Uterus (tissue), 2 donors: ENCODE measurements around the gene DBNDD1.

ENCODE experiments used
- CTCF ChIP-seq, 4 experiments: fragments of 200-600 bp in 2 of 4; fragments of 450-650 bp in 2 of 4; sonication (generic) in 2 of 4; IDR thresholded peaks; one replicate each; pipeline ENCODE4 v1.5.1; 2016 to 2019; ENCODE audit warnings: antibody characterized with exemption in 4 of 4, mild to moderate bottlenecking in 2 of 4, moderate library complexity in 1 of 4
- POLR2A ChIP-seq, 2 donors: fragments of 450-650 bp; IDR thresholded peaks; one replicate each; pipeline ENCODE4 v1.6.1; 2016; ENCODE audit warnings: antibody characterized with exemption in 2 of 2, mild to moderate bottlenecking in 1 of 2, moderate library complexity in 1 of 2

GRCh38 chr16:90018297-90018651, 982 bp downstream of the DBNDD1 start:
- TF ChIP-seq CTCF (IDR thresholded peaks at IDR 0.05) (no peak), POLR2A (IDR thresholded peaks at IDR 0.05) (no peak)
